GM18870 (cell line): Measurements from ENCODE around the gene FAM98A.
A peak's percentile ranks its signal among the peaks of the same experiment; 100 is the strongest.

Experiments
- ATAC-seq: cut with Tn5 transposase; IDR thresholded peaks from one replicate; pipeline ENCODE4 v1.9.1; 2021; ENCODE audit warnings: moderate library complexity; ENCODE audit not compliant: unreplicated experiment

The FAM98A gene

DNA sequence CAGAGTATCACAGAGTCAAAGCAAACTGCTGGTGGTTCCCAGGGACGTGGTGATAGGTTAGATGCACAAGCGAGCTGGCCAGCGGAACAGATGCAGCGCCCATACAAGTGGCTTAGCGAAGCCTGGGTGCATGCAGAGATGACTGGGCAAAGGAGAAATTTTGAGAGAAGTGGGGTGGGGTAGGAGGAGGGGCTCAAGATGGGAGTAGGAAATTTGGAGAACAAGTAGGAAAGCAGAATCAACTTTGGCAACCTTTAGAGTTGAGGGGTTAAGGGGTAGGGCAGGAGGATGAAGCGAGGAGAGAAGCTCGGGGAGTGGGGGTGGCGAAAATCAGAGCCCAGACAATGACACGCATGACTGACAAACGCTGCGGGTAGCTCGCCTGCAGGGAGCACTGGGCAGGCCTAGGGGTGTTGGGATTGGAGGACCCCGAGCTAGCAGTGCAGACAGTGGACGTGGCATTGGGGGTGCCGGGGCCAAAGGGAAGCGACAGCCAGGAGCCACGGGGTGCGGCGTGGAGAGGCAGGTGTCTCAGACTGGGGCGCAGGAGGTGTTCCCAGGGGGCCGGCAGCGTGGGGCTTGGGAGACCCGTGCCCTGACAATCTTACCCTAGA is 431 bp downstream of the FAM98A start:
- ATAC-seq = peak; percentile 55

DNA sequence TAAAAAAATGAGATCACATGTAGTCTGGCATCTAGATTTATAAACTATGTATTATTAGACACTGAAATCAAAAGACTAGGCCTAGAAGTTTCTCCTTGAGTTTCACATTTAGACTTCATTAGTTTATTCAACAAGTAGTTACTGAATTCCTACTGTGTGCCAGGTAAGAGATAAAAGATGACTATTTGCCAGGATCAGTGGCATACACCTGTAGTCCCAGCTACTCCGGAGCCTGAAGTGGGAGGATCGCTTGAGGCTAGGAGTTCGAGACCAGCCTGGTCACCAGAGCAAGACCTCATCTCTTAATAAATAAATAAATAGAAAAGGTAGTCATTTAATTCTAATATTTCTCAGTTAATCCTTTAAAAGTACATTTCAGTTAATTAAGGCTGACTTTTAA is 2.1 kb downstream of the FAM98A start:
- no peak for ATAC-seq

- ATAC-seq = no peak
Observed at GRCh38 chr2:33595385-33595784, 3.7 kb downstream of the FAM98A start.

DNA sequence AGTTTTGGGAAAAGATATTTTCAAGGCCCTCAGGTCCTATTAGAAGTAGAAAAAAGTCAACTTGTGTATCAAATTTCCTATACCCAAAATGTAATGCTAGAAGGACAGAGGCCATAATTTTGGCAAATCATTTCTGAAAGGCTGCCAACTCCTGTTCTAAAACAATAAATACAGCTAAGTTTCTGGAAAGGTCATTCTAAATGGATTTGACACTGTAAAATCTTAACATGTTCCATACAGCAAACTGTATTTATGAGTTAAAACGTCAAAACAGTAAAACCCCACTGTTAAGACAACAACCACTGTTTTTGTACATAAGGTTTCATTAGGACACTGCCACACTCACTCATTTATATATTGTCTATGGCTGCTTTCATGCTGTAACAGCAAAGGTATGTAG is 9.7 kb downstream of the FAM98A start:
- ATAC-seq = no peak

DNA sequence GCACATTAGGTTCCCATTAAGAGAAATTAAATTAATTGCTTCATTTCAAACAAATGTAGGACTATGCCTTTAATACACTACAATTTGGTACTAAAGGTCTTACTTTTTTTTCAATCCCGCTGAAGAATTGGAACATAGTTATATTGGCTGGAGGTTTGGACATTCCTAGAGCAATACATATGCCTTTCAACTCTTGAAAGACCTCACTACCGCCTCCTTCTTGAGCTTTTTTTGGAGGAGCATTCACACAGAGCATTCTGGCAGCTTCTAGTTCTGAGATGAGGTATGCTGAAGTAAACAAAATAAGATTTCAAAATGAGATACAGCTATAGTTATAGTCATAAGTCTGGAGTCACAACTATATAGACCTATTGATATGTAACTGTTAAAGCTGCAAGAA is 10.9 kb downstream of the FAM98A start:
- ATAC-seq = no peak

GRCh38 chr2:33586766-33587165 is 12.3 kb downstream of the FAM98A start:
- no peak for ATAC-seq

GRCh38 chr2:33583194-33583938 is 15.7 kb downstream of the FAM98A start:
- peak; percentile 69 for ATAC-seq

GRCh38 chr2:33581872-33582271 is 17.2 kb downstream of the FAM98A start:
- ATAC-seq = no peak

GRCh38 chr2:33579227-33579626 is 19.9 kb downstream of the FAM98A start:
- ATAC-seq = no peak

DNA sequence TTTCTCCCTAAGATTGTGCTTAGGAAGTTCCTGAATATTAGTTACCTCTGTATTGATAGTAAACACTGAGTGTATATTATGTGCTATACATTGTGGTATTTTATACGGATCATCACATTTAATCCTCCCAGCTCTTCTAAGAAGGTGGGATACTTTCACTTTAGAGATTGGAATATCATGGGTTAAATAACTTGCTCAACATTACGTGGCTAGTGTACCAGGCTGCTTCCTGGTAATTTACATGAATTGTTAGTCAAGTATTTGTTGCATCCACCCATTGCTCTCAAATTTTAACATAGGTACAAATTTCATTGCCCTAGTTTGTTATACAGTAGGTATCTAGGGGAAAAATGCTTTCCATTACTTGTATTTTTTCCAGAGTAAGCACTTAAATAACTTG is 21.4 kb downstream of the FAM98A start:
- ATAC-seq = no peak

GRCh38 chr2:33577084-33577483 is 22.0 kb downstream of the FAM98A start:
- no peak for ATAC-seq

DNA sequence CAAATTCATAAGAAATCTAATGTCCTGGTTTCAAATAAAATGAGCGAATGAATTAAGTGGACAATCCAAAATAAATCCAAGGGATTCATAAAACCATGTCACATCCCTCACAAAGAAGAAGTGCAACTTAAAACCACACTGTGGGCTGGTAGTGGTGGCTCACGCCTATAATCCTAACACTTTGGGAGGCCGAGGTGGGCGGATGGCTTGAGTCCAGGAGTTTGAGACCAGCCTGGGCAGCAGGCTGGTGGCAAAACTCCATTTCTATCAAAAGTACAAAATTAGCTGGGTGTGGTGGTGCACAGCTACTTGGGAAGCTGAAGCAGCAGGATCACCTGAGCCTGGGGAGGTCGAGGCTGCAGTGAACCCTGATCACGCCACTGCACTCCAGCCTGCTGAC is 25.4 kb downstream of the FAM98A start:
- no peak for ATAC-seq

DNA sequence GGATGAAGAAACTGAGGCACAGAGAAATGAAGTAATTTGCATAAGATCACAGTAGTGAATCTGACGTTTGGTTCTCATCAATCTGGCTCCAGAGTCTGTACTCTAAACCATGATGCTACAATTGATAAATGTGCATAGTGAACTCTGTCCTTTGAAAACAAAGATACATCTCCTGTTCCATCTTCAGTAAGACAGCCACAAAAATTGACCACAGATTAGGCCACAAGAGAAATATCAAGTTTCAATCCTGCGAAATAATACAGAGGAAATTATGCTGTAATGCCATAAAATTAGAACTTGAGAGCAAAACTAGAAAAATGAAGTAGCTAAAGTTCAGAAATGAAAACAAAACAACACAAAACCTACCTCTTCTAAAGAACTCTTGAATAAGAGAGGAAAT is 28.4 kb downstream of the FAM98A start:
- ATAC-seq = no peak

GRCh38 chr2:33561872-33562271 is 37.2 kb downstream of the FAM98A start:
- no peak for ATAC-seq

- no peak for ATAC-seq
Observed at GRCh38 chr2:33560017-33560416, 39.1 kb downstream of the FAM98A start.

DNA sequence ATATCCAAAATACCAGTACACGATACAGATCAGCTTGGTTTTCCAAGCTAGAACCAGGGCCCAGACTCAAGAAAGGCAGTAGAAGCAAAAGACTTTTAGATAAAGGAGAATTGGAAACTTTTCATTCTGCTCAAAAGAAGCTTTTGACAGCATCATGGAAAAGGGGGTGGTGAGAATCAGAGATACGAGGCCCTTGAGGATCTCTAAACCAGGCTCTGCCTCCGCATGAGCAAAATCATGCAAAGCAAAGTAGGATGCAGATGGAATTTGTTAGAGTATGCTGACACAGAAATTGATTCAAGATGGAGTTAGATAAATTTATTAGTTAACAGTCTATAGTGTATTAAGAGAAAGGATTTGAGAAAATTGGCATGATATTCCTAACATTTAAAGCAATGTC is 39.8 kb downstream of the FAM98A start:
- no peak for ATAC-seq

DNA sequence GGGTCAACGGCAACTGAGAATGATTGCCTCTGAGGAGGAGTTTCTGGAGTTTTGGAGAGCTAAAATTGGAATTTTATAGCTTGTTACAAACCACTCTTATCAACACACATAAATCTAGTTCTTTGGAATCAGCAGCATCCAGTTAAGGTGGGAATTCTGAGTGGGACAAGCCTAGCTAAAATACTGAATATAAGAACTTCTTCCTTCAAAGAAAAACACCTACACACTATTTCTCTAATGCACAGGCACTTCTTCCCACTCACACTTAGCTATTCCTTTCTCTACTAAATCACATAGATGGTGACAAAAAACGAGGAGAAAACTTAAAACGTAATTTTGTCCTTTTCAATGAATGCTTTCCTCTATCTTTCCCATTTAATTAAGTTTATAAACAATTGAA is 43.4 kb downstream of the FAM98A start:
- ATAC-seq = no peak

- no peak for ATAC-seq
Observed at GRCh38 chr2:33552758-33553461, 46.2 kb downstream of the FAM98A start.

- no peak for ATAC-seq
Observed at GRCh38 chr2:33550206-33550605, 48.9 kb downstream of the FAM98A start.

- no peak for ATAC-seq
Observed at GRCh38 chr2:33541243-33541642, 57.9 kb downstream of the FAM98A start.

DNA sequence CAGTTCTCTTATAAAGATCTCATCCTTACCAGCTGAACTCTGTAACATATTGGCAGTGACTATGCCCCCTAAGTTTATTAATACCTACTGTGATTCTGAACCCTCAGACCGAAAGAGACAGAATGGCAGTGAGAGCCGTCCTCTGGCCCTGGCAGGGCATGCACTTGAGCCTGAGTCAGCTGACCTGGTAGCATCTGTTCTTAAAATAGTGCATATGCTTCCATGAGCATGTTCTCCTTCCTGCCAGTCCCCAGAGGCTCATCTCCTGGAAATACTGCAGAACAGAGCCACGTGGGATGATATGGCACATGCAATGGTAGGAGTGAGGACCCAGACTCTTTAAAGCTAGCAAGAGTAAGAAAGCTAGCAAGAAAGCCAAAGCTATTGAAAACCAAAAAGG is 63.7 kb downstream of the FAM98A start:
- ATAC-seq = no peak
